HuH-7.5 (cell line): ENCODE data around the gene NRF1.
A peak's percentile ranks its signal among the peaks of the same experiment; 100 is the strongest.
"Not testable (repeated sequence)": the region's sequence is repeated elsewhere in the genome, so short reads cannot be mapped to it uniquely, and the experiment has no call there.

Experiments used
- DNase-seq: peaks from one replicate; pipeline ENCODE4 v3.0.0; 2011; ENCODE audit warnings: low spot score

Gene NRF1

GRCh38 chr7:129649128-129649690 is 37.7 kb downstream of the NRF1 start:
- no peak for DNase-seq

DNA sequence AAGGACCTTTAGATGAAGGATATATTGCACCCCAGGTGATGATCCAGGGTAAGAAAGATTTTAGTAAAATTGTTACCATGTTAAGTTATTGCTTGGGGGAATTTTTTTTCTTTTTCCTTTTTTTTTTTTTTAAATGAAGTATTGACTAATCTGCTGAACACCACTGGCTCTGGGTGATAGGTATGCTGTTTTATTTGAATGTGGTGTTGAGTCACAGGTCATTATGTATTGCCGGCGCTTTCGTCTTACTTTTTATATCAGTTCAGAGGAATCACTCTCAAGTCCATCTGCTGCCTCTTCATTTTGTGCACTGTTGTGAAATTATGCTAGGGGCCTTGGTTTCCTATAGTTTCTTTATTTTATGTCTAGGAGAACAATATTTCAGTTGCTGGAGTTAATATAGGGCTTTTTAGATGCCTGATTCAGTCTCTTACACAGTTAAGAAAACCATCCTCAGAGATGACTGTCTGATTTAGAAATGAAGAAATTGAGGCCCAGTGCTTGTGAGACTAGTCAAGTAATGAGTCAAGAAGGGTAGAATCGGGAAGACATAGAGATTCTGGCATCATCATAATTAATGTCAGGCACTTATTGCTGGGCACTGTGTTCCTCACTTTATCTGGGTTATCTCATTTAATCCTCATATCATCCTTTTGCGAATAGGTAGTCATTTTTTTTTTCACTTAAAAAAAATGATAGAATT is 38.7 kb downstream of the NRF1 start:
- DNase-seq: no peak

DNA sequence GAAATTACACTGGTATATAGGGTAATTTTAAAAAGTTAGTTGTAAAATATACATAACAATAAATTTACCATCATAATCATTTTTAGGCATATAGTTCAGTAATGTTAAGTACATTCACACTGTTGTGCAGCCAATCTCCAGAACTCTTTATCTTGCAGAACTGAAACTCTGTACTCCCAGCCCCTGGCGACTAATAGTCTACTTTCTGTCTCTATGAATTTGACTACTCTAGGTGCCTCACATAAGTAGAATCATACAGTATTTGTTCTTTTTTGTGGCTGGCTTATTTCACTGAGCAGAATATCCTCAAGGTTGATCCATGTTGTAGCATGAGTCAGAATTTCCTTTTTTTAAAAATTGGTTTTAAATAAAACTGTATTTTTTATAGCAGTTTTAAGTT is 41.4 kb downstream of the NRF1 start:
- no peak for DNase-seq

DNA sequence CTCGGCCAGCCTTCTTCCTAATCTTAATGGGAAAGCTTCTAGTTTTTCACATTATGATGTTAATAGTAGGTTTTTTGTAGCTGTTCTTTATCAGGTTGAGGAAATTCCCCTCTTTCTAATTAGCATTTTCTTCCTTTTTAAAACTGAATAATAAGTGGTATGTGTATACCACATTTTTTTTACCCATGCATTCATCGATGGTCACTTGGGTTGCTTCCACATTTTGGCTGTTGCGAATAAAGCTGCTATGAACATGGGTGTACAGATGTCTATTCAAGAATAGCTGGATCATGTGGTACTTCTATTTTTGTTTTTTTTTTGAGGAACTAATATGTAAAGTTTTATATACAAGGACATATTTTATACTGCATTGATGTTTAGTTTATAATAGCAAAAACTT is 44.3 kb downstream of the NRF1 start:
- no peak for DNase-seq

GRCh38 chr7:129657363-129657762 is 45.8 kb downstream of the NRF1 start:
- DNase-seq: no peak

DNA sequence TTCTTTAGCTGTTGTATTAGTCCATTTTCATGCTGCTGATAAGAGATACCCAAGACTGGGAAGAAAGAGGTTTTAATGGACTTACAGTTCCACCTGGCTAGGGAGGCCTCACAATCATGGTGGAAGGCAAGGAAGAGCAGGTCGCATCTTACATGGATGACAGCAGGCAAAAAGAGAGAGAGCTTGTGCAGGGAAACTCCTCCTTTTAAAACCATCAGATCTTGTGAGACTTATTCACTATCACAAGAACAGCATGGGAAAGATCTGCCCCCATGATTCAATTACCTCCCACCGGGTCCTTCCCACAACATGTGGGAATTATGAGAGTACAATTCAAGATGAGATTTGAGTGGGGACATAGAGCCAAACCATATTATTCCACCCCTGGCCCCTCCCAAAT is 48.4 kb downstream of the NRF1 start:
- not testable (repeated sequence) for DNase-seq

- DNase-seq: no peak
Measured at GRCh38 chr7:129661645-129662182, 50.2 kb downstream of the NRF1 start.

DNA sequence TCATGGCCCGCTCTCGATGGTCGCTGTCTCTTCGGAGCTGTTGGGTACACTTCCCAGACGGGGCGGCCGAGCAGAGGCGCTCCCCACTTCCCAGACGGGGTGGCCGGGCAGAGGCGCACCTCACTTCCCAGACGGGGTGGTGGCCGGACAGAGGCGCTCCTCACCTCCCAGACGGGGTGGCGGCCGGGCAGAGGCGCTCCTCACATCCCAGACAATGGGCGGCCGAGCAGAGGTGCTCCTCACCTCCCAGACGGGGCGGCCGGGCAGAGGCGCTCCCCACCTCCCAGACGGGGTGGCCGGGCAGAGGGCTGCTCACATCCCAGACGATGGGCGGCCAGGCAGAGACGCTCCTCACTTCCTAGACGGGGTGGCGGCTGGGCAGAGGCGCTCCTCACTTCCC is 51.7 kb downstream of the NRF1 start:
- DNase-seq: not testable (repeated sequence)

GRCh38 chr7:129664029-129665012 is 52.8 kb downstream of the NRF1 start:
- DNase-seq: peak; percentile 47

DNA sequence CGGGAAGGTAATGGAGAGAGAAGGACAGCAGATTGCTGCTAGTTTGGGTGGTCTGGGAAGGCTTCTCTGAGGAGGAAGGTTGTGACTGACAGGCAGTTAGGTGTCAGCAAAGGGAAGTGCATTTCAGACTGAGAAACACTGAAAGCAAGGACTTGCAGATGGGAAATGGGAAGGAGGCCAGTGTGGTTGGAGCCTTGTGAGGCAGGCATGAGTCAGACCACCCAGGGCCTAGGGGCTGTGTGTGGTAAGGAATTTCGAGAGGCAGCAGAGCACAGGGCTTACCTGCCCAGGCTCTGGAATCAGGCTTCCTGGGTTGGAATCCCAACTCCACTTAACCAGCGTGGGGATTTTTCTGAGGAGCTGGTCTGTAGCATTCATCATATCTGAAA is 53.5 kb downstream of the NRF1 start:
- no peak for DNase-seq

- no peak for DNase-seq
Measured at GRCh38 chr7:129667116-129667515, 55.6 kb downstream of the NRF1 start.

GRCh38 chr7:129667551-129667950 is 56.0 kb downstream of the NRF1 start:
- no peak for DNase-seq

DNA sequence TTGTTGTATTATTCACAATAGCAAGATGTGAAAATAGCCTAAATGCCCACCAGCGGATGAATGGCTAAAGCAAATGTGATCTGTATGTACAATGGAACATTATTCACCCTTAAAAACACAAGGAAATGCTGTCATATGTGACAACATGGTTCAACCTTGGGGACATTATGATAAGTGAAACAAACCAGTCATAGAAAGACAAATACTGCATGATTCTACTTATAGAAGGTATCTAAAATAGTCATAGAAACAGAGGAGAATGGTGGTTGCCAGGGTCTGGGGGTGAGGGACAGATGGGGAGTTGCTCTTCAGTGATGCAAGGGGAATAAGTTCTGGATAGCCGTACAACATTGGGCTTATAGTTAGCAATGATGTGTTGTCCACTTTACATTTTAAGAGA is 58.4 kb downstream of the NRF1 start:
- no peak for DNase-seq

DNA sequence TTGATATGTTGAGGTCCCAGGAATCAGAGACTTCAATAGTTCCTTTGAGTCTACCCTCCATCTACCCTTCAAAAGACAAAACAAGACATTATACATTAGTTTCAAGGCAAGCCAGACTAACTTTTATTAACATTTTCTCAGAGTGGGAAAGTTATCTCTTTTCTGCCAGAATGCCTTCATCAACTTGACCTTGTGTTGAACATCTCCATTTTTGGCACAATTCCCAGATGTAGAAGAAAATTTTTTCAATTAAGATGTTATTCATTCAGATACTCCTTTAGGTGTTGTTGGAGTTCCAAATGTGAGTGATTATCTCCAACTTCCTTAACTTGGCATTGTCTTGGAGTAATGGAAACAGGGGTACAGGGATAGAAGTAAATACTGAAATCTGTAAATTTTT is 59.1 kb downstream of the NRF1 start:
- no peak for DNase-seq

GRCh38 chr7:129671266-129671665 is 59.7 kb downstream of the NRF1 start:
- no peak for DNase-seq

GRCh38 chr7:129674475-129674874 is 63.0 kb downstream of the NRF1 start:
- DNase-seq: not testable (repeated sequence)

GRCh38 chr7:129675521-129675920 is 64.0 kb downstream of the NRF1 start:
- DNase-seq: no peak

DNA sequence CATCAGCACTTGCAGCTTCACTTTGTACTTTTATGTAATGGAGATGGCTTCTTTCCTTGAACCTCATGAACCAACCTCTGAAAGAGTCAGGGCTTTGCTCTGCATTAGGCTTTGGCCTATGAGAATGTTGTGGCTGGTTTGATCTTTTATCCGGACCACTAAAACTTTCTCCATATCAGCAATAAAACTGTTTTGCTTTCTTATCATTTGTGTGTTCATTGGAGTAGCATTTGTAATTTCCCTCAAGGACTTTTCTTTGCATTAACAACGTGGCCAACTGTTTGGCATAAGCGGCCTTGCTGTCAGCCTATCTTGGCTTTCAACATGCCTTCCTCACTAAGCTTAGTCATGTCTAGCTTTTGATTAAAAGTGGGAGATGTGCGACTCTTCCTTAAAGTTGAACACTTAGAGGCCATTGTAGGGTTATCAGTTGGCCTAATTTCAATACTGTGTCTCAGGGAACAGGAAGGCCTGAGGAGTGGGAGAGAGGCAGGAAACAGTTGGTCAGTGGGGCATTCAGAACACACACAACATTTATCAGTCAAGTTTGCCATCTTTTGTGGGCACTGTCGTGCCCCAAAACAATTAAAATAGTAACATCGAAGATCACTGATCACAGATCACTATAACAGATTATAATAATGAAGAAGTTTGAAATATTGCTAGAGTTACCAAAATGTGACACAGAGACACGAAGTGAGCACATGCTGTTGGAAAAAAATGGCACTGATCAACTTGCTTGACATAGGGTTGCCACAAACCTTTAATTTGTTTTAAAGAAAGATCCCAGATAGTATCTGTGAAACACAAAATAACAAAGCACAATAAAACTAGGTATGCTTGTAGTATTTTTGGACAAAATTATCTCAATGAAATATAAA is 64.7 kb downstream of the NRF1 start:
- no peak for DNase-seq

- DNase-seq: no peak
Measured at GRCh38 chr7:129677796-129678195, 66.3 kb downstream of the NRF1 start.

GRCh38 chr7:129678606-129679005 is 67.1 kb downstream of the NRF1 start:
- DNase-seq: no peak

- DNase-seq: no peak
Measured at GRCh38 chr7:129680400-129680799, 68.9 kb downstream of the NRF1 start.

DNA sequence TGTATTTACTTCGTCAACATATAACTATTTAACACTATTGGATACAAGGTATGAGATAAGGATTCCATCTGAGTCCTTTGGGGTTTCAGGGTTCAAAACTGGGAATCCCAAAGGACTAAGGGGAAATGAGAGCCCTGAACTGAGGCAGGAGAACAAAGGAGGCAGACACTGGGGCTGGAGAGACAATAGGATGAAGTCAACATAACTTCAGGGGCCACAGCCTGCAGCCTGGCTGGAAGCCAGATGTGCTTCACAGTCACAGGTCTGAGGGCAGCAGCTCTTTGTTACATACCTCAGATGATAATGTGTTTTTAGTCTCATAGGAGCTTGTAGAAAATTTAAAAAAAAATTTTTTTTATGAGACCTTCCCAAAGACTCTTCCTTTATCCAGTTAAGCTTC is 73.3 kb downstream of the NRF1 start:
- no peak for DNase-seq
